Measurements from ENCODE around the gene GAS2.

DNA sequence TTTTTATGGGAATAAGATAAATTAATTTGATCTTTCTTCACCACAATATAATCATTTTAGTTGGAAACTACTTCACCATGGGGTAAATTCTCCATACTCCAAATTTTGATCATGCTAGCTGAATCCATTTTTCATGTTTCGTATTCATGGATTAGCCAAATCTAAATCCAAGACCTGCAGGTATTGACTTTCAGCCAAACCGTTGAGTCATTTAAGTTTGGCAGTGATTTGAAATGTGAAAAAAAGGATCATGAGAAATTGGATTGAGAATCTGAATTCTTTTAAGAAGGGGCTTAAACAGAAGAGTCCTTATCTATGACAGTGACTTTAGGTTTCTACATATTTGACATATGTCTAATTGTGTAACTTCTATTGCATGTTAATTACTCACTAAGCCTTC lies 5.3 kb downstream of the GAS2 start:
- TF ChIP-seq ZNF707 (tag by site-specific recombination; IDR thresholded peaks at IDR 0.05) (no peak), ZNF23 (tag by site-specific recombination; IDR thresholded peaks at IDR 0.05; ENCODE audit: borderline replicate concordance) (no peak), ZNF341 (tag by site-specific recombination; IDR thresholded peaks at IDR 0.05; ENCODE audit: low read depth) (no peak), ZNF175 (tag by site-specific recombination; IDR thresholded peaks at IDR 0.05) (no peak), ZEB2 (tag by site-specific recombination; IDR thresholded peaks at IDR 0.05) (no peak), ZNF510 (tag by site-specific recombination; IDR thresholded peaks at IDR 0.05; ENCODE audit: insufficient replicate concordance) (no peak), ZBTB7A (tag by site-specific recombination; IDR thresholded peaks at IDR 0.05; ENCODE audit: low read depth) (no peak), ZNF76 (tag by site-specific recombination; IDR thresholded peaks at IDR 0.05; ENCODE audit: borderline replicate concordance, low read depth) (no peak)
- TF ChIP-seq, protein P1, sequence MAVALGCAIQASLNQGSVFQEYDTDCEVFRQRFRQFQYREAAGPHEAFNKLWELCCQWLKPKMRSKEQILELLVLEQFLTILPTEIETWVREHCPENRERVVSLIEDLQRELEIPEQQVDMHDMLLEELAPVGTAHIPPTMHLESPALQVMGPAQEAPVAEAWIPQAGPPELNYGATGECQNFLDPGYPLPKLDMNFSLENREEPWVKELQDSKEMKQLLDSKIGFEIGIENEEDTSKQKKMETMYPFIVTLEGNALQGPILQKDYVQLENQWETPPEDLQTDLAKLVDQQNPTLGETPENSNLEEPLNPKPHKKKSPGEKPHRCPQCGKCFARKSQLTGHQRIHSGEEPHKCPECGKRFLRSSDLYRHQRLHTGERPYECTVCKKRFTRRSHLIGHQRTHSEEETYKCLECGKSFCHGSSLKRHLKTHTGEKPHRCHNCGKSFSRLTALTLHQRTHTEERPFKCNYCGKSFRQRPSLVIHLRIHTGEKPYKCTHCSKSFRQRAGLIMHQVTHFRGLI (tag by site-specific recombination; IDR thresholded peaks at IDR 0.05) = no peak
- TF ChIP-seq, protein P2, sequence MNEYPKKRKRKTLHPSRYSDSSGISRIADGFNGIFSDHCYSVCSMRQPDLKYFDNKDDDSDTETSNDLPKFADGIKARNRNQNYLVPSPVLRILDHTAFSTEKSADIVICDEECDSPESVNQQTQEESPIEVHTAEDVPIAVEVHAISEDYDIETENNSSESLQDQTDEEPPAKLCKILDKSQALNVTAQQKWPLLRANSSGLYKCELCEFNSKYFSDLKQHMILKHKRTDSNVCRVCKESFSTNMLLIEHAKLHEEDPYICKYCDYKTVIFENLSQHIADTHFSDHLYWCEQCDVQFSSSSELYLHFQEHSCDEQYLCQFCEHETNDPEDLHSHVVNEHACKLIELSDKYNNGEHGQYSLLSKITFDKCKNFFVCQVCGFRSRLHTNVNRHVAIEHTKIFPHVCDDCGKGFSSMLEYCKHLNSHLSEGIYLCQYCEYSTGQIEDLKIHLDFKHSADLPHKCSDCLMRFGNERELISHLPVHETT (tag by site-specific recombination; IDR thresholded peaks at IDR 0.05) = no peak
- TF ChIP-seq, protein P3, sequence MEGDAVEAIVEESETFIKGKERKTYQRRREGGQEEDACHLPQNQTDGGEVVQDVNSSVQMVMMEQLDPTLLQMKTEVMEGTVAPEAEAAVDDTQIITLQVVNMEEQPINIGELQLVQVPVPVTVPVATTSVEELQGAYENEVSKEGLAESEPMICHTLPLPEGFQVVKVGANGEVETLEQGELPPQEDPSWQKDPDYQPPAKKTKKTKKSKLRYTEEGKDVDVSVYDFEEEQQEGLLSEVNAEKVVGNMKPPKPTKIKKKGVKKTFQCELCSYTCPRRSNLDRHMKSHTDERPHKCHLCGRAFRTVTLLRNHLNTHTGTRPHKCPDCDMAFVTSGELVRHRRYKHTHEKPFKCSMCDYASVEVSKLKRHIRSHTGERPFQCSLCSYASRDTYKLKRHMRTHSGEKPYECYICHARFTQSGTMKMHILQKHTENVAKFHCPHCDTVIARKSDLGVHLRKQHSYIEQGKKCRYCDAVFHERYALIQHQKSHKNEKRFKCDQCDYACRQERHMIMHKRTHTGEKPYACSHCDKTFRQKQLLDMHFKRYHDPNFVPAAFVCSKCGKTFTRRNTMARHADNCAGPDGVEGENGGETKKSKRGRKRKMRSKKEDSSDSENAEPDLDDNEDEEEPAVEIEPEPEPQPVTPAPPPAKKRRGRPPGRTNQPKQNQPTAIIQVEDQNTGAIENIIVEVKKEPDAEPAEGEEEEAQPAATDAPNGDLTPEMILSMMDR (tag by site-specific recombination; IDR thresholded peaks at IDR 0.05) = no peak
